Loucy (cell line): ENCODE data around the gene CDK19.

Source experiments
- CTCF ChIP-seq: fragments of 200-600 bp; sonication (generic); conservative IDR thresholded peaks from 2 replicates; pipeline ENCODE4 v1.5.1; 2014; ENCODE audit warnings: mild to moderate bottlenecking, antibody characterized with exemption, low read length
- EZH2phosphoT487 ChIP-seq: fragments of 200-600 bp; IDR thresholded peaks from 2 replicates; pipeline ENCODE4 v1.6.1; 2018; ENCODE audit warnings: antibody characterized with exemption, mild to moderate bottlenecking, moderate library complexity, borderline replicate concordance

GRCh38 chr6:110826236-110827129 lies 11.2 kb upstream of the CDK19 start:
- TF ChIP-seq CTCF = no peak
- TF ChIP-seq EZH2phosphoT487 = no peak
